ENCODE data around the gene HSCB. TPM values are rescaled to one million over a fixed set of nuclear protein-coding genes. Genes with fewer than 3 reads are reported as not detected.
A peak's percentile ranks its signal among the peaks of the same experiment; 100 is the strongest.
"Not testable (repeated sequence)": the region's sequence is repeated elsewhere in the genome, so short reads cannot be mapped to it uniquely, and the experiment has no call there.

Gene HSCB
- total RNA-seq, 1 experiment from 2014 or later = 48.2 TPM

DNA sequence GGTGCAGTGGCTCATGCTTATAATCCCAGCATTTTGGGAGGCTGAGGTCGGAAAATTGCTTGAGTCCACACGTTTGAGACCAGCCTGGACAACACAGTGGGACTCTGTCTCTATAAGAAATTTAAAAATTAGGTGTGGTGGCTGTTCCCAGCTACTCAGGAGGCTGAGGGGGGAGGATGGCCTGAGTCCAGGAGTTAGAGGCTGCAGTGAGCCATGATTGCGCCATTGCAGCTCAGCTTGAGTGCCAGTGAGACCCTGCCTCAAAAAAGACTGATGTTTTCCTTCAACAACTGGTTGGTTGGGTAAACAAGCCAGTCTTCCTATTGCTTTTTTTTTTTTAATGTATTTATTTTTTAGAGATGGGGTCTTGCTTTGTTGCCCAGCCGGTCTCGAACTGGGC lies 49.3 kb downstream of the HSCB start:
- DNase-seq (ENCODE audit: low read depth) = no peak

DNA sequence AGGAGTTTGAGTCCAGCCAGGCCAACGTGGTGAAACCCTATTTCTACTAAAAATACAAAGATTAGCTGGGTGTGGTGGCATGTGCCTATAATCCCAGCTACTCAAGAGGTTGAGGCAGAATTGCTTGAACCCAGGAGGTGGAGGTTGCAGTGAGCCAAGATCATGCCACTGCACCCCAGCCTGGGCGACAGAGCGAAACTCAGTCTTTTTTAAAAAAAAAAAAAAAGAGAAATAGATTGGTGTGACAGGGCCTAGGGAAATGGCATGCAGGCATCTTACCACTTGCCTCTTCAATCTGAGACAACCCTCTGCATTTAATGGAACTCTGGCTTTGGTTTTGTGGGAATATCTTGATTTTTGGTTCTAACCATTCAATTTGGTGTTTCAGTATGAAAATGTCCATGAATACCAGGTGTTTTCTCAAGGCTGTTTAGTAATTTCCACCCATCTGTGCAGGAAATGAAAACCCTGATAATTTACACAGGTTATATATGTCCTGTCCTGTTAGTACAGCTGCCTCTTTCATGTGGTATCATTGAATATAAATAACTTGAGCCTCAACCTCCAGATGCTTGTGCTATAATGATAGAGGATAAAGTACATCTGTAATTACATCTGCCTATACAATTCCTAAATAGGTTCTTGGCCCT lies 50.1 kb downstream of the HSCB start:
- DNase-seq (ENCODE audit: low read depth) = no peak

DNA sequence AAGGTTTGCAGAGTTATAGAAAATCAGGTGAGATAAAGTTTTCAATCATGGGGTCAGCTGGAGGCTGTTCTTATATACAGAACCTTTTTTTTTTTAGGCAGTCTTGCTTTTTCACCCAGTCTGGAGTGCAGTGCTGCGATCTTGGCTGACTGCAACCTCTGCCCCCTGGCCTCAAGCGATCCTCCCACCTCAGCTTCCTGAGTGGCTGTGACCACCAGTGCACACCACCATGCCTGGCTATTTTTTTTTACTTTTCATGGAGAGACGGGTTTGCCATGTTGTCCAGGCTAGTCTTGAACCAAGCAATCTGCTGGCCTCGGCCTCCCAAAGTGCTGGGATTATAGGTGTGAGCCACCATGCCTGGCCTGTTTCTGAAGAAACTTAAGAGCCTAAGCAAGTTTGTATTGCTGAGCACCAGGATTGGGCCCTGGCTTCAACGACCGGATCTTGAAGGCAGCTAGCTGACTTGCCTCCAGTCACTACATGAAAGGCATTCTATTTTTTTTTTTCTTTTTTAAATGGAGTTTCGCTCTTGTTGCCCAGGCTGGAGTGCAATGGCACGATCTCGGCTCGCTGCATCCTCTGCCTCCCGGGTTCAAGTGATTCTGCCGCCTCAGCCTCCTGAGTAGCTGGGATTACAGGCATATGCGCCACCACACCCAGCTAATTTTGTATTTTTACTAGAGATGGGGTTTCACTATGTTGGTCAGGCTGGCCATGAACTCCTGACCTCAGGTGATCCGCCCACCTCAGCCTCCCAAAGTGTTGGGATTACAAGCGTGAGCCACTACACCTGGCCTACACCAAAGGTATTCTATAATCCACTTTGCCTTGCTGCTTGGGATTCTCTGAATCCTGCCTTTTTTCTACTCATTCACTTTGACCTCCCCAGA lies 50.9 kb downstream of the HSCB start:
- DNase-seq (ENCODE audit: low read depth) = no peak

DNA sequence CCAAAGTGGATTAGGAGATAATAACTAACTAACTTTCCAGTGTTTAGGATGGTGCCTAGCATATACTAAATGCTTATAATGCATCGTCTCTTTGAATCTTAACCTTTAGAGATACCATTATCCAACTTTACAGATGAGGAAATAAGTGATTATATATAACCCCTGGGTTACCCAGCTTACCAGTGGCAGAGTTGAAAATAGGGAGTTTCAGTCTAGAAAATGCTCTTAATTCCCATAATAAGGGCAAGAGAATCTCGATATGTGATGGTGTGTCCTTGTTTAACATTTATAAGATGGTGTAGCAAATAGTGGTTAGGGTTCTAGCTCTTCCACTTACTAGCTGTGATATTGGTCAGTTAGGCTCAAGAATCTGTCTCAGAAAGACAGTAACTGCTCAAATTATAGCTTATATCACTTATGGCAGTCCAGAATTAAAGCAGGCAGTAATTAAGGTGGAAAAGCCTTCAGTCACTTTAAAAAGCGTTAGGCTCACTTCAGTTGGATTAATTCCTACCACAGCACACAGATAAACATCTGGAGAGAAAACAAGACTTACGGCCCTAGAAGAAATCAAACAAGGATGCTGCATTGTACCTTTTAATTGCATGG lies 52.2 kb downstream of the HSCB start:
- no peak for DNase-seq (ENCODE audit: low read depth)

DNA sequence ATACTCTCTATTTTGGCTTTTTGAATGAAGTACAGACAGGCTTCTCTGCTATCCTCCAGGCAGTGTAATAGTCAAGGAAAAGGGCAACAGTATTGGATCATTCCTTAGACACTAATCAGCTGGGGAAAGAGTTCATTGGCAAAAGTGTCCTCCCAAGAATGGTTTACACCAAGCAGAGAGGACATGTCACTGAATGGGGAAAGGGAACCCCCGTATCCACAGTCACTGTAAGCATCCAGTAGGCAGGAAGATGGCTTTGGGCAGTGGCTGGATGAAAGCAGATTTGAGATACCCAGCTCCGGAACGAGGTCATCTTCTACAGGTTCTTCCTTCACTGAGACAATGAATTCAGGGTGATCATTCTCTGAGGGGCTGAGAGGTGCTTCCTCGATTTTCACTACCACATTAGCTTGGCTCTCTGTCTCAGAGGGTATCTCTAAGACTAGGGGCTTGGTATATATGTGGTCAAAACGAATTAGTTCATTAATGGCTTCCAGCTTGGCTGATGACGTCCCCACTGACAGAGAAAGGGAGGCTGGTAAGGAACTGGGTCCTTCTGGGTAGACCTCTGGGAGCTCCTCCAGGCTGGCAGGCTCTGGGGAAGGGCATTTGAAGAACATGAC lies 53.3 kb downstream of the HSCB start:
- DNase-seq (ENCODE audit: low read depth) = no peak

DNA sequence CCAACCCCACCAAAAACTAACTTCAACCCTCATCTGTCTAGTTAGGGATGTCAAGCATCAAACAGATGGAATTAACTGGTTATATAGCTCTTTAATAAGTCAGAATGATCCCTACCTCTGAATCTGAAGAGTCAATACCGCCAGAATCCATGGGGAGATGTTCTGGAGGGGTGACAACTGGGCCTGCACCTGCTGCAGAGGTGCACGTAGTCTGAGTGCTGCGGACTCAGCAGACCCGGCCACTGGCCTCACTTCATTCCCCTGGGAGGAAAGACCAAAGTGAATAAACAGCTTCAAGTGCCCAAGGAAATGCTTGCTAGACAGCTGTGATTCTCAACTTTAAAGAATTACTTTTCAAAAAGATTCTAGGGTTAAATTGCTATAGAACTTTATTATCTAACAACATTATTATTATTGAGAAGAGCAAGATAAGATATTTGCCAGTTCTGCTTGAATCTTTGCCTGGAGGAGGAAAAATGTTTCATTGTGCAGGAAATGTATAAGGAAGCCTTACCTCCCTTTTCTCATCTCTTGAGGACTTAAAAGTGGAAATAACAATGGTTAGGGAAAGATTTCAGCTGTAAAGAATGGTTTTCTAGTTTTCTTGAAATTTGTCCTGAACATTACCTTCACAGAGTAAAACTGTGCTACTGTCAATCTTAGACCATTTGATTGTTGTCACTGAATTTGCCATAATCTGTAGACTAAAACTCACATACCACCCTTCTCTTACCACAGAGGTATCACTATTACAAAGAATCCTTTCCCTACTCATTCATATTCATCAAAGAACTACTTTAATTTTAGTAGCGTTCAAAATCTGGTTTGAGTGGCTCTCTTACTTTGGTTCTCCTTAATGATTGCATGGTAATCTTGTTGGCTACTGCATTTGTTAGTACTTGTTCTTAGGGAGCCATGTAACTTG lies 54.4 kb downstream of the HSCB start:
- no peak for DNase-seq (ENCODE audit: low read depth)

DNA sequence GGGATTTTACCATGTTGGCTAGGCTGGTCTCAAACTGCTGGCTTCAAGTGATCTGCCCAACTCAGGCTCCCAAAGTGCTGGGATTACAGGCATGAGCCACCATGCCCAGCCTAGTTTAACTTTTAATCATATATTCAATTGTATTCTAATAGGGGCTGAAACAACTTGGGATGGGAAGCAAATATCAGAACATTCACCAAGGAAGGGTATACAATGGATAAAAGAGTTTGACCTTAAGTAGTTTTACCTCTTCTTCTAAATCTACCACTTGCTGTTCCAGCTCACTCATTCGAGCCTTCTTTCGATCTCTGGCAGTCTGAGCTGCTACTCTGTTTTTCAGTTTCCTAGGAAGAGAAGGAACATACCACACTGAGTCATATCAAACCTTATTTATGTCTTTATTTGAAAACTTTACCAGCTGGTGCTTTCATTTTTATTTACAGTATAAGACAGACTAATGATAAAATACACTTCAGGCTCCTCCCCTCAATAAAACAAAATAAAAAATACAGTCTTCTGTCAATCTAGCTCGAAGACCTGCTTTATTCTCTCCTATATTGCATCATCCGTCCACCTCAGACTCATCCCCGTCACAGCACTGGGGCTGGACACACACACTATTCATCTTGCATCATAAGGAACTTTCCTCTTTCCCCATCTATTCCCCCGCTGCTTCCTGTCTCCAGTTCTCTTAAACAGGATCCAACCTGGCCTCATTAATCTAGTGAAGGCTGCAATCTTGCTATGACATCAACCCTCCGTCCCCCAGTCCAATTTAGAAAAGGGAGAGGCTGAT lies 57.2 kb downstream of the HSCB start:
- DNase-seq (ENCODE audit: low read depth) = peak; percentile 67

DNA sequence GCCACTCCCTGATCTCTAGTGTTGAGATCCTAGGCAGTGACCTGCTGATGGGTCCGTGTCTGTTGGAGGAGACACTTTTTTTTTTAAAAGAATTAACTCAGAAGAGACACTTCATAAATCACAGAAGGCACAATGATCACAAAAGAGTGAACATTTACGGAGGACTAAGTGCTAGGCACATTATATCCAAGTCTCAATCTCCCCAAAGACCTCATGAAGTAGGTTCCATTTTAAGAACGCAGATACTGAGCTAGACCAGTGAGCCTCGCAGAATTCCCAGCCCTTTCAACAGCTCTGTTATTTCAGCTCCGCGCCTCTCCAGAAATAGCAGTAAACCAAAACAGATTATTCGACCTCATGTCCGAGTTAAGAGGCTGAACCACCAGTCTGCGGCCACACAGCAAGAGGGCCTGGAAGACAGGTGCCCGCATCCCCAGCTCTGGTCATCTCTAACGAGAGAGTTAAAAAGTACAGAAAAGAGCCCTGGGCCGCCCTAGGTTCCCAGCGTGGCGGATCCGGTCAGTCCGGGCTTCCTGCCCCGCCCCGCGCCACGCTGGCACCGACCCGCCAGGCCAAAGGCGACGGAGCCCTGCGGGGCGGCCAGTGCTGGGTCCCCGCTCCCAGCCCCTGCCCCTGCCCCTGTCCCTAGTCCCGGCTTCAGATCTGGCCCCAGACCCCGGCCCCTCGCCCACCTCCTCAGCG lies 57.9 kb downstream of the HSCB start:
- peak; percentile 66 for DNase-seq (ENCODE audit: low read depth)

DNA sequence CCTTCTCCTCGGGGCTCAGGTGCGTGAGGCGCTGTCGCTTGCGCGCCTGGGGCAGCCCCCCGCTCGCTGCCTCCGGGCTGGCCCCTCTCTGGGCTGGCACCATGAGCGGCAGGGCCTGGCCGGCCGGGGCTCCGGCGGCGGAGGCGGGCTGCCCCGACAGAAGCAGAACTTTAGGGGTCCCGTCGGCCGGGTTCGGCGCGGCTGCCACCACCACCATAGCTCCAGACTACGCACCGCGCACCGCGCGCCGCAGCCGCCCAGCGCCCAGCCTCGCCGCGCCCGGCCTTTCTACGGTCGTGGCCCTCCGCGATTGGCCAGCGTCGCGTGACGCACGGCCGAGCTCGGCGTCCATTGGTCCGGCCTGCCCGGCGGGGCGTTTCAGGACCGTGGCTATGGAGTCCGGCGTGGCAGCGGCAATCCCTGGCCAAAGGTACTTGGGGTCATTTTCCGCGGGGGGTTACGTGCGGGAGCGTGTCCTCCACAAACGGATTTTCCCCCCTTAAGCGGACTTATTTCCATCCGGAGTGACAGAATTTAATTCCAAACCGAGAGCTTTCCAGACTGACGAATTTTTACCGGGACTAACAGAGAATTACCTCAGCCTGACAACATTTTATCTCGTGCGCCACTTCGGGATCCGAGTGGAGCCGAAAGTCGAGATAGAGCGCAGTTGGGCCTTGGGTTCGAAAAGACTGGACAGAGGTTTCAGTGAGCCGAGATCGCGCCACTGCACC lies 58.6 kb downstream of the HSCB start, which contains the start of gene XBP1:
Gene XBP1 (minus strand): TSS at position 262 of the 734 bp plus-strand sequence.
- peak; percentile 98 for DNase-seq (ENCODE audit: low read depth)

DNA sequence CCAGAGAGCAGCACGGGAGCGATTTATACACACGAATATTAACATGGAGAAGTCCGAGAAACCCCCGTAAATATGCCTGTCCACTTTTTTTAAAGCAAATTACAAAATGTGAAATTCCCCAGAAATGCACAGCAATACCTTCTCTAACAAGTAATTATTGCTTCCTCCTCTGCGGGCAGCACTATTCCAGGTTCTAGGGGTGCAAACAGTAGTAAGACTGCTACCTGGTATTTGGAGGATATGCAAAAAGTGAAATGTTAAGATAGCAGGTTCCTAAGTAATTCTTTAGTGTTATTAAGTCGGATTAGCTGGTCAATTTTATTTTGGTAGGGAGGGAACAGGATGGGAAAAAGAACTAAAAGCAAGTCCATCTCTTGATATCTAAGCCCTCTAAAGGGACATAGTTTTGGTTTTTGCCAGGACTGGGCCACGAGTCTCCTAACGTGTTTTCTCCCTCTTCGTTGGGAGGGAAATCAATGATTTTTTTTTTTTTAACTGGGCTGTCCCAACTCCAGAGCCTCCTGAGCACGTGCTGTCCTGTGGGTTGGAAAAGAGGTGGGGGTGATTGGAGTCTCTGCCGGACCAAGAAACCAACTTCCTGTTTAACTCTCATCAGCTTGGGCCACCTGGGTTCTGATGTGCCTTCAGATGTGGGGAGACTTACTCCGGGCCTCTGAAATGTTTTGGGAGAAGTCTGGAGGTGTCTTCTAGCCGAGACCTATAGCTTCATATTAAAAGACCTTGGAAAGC lies 60.2 kb downstream of the HSCB start:
- no peak for DNase-seq (ENCODE audit: low read depth)

DNA sequence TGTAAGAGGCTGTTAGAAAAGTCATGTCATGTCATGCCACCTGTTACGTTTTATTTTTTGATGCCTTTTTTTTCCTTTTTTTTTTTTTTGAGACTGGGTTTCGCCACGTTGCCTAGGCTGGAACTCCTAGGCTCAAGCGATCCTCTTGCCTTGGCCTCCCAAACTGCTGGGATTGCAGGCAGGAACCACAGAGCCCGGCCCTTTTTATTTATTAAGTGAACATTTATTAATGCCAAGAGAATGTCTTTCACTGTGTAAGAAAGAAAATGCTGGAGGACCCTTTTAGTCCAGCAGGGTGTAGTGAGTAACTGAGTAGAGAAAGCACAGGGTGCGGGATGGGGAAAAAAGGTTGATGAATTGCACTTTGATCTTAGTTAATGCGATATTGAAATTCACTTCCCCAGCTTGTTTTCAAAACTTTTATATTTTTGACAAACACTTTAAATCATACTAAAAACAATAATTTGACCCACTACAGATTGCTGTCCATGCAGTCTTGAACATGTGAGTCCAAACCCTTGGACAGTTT lies 60.8 kb downstream of the HSCB start:
- DNase-seq (ENCODE audit: low read depth) = no peak

DNA sequence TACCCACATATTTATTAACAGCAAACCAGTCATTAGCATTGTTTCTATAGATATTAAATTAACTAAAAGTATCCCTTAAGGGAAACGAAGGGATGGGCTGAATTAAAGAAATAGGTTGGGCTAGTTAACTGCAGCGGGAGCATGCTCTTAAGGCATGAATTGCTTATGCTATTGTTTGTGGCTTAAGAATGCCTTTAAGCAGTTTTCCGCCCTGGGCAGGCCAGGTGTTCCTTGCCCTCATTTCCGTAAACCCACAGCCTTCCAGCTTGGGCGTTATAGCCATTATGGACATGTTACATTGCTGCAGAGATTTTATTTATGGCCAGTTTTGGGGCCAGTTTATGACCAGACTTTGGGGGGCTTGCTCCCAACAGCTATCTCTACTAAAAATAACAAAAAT lies 63.6 kb downstream of the HSCB start:
- DNase-seq (ENCODE audit: low read depth) = not testable (repeated sequence)

Other genes starting within 250 kb of the HSCB start
- 7.1 and 21.0 TPM in 2 replicates for gene TTC28, start 62.2 kb upstream of the HSCB start, total RNA-seq (2014; rRNA removed; shearing (Covaris generic))
- gene CHEK2, start 219 bp upstream of the HSCB start, total RNA-seq (2014; rRNA removed; shearing (Covaris generic)) = 24.9 and 40.7 TPM in 2 replicates
- 32.5 and 33.2 TPM in 2 replicates for gene CCDC117, start 30.7 kb downstream of the HSCB start, total RNA-seq (2014; rRNA removed; shearing (Covaris generic))
- 114 and 117 TPM in 2 replicates for gene XBP1, start 58.5 kb downstream of the HSCB start, total RNA-seq (2014; rRNA removed; shearing (Covaris generic))
- 2.8 and 5.5 TPM in 2 replicates for gene ZNRF3, start 141.5 kb downstream of the HSCB start, total RNA-seq (2014; rRNA removed; shearing (Covaris generic))

All from Daoy (cell line).